Measurements from ENCODE around the gene AMBRA1.

The AMBRA1 gene

DNA sequence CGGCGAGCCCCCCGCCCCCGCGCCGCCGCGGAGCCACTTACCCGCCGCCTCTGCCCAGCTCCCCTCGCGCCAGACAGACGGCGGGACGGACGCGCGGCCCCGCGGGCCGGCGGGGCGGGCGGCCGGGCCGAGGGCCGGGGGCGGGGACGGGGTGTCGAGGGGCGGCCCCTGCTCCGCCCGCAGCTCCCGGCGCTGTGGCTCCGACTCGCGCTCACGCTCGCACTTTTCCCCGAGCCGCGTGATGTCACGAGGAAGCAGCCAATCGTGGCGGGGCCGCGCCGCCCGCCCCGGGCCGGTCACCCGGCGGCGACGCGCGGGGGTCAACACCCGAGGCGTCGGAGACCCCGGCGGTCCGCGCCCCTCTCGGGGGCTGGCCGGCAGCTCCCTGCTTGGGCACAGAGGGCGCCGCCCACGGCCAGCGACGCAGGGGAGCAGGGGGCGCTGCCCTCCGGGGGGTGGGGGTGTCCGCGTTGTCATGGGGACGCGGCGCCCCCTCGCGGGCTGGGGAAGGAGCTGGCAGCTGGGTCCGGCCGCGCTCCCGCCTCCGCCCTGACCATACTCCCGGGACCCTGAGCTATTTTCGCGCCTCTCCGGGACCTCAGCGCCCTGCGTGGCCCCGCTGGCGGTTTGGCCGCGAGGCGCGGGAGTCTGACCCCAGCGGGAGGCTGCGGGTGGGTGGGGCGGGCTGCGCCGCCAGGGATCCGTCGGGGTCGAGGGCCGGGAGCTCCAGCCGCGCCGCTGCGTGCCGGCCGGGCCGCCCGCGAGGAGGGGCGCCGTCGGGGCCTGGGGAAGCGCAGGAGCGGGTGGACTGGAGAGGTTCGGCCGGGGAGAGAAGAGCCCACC is 202.0 kb downstream of the AMBRA1 start, which contains the start of gene CHRM4:
CHRM4 (minus strand) TSS at position 199 of the 843 bp plus-strand sequence. CDS start 5,219 bp downstream, outside the sequence.
- TF ChIP-seq, protein P1, sequence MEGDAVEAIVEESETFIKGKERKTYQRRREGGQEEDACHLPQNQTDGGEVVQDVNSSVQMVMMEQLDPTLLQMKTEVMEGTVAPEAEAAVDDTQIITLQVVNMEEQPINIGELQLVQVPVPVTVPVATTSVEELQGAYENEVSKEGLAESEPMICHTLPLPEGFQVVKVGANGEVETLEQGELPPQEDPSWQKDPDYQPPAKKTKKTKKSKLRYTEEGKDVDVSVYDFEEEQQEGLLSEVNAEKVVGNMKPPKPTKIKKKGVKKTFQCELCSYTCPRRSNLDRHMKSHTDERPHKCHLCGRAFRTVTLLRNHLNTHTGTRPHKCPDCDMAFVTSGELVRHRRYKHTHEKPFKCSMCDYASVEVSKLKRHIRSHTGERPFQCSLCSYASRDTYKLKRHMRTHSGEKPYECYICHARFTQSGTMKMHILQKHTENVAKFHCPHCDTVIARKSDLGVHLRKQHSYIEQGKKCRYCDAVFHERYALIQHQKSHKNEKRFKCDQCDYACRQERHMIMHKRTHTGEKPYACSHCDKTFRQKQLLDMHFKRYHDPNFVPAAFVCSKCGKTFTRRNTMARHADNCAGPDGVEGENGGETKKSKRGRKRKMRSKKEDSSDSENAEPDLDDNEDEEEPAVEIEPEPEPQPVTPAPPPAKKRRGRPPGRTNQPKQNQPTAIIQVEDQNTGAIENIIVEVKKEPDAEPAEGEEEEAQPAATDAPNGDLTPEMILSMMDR (IDR thresholded peaks at IDR 0.05; ENCODE audit: low read depth, low read length): peak; percentile 3
- peak within 1 kb of the TSS; percentile 42 to 48 for H3K4me3 ChIP-seq (replicated peaks in 1 of 2; ENCODE audit: low read depth in 2 of 2, low read length in 2 of 2)
- peak in 1 of 2 donors; percentile 39 for DNase-seq (ENCODE audit: low read depth in 2 of 2)

DNA sequence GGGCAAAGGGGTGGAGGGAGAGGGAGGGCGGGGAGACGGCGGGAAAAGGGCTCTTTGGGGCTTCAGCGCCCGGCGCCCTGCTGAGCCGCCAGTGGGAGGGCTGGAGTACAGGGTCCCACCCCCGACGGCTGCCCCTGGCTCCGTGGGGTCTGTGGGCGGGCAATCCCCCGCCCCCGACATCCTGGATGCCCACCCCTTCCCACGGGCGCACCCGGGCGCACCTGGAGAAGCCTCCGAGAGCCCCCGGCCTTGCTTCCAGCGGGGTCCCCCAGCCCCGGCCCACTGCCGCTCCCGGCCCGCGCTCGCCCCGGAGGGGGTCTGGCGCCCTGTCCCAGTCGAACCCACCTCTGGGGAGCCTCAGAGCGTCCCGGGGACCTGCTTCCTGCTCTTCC is 202.6 kb downstream of the AMBRA1 start:
- TF ChIP-seq, protein P1 (IDR thresholded peaks at IDR 0.05; ENCODE audit: low read depth, low read length): no peak
- H3K4me3 ChIP-seq (replicated peaks in 1 of 2; ENCODE audit: low read depth in 2 of 2, low read length in 2 of 2): peak overlapping the region; percentile 23 to 48
- no peak for DNase-seq (ENCODE audit: low read depth in 2 of 2)

DNA sequence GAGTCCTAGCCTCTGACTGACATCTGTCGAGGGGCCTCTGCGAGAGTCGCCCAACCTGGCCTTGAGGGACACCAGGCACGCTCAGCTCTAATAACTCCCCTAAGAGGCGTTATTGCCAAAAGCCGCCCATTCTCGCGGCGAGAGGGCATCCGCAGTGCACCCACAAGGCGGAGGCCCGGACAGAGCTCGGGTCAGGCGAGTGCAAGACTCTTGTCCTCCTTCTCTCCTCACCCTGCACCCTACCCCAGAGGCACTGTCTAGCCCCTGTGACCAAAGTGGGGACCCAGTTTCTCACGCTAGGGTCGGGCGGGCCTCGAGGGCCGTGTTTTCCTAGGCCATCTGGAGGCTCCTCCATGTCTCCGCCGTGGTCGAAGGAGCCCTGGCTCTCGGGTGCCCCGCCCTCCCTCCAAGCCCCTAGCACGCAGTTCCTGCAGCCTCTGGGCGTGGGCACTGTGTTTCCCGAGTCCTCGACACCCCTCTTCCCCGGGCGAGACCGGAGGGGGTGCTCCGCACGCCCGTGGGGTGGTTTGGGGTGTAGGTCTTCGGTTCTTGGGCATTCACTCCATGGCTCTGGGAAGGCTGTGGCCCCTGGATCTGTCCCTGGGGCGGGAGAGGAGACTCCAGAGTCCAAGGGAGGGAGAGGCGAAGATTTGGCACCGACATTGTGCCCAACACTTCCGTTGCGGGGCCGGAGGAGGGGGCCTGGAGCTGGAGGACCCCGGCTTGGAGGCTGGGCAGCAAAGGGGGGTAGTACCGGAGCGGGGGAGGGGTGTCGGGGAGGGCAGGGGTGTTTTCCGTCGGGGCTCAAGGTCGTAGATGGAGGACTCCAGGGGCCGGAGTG is 203.3 kb downstream of the AMBRA1 start:
- TF ChIP-seq, protein P1 (IDR thresholded peaks at IDR 0.05; ENCODE audit: low read depth, low read length): no peak
- H3K4me3 ChIP-seq (replicated peaks in 1 of 2; ENCODE audit: low read depth in 2 of 2, low read length in 2 of 2): no peak overlapping the region
- DNase-seq (ENCODE audit: low read depth in 2 of 2): no peak

DNA sequence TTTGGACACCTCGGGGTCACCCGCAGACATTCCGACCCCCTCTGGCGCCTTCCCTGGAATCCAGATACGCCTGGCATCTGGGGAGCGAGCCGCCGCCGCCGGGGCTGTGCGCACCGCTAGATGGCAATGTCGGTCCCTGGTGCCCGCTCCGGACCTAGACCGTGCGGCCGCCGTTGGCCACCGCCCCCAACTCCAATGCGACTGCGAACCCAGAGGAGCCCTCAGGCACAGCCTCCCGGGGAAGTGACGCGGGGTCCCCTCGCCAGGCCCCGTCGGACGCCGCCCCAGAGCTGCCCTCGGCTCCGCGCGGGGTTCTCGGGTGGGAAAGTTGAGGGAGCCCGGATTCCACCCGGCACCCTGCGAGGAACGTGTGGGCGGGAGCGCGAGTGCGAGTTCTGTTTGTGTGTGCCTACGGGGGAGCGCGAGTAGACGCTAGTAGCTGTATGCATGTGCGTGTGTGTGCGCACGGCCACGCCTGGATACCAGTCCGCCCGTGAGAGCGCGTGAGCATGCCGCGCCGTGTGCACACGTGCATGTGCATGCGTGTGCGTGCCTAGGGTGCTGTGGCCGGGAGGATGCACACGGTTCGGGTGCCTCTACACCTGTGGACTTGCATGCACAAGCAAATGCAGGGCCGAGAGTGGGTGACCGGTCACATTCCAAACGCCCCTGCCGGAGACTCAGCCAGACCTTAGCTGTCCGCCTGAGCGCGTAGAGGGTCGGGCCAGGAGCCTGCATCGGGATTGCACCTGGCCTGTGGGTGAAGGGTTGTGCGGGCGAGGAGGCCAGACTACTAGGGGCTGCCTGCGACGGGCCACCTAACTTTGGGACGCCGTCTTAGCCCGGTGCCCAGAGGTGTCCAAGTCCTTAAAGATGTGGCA is 204.1 kb downstream of the AMBRA1 start:
- TF ChIP-seq, protein P1 (IDR thresholded peaks at IDR 0.05; ENCODE audit: low read depth, low read length): peak; percentile 79
- DNase-seq (ENCODE audit: low read depth in 2 of 2): peak; percentile 68 to 69
- H3K4me3 ChIP-seq (replicated peaks in 1 of 2; ENCODE audit: low read depth in 2 of 2, low read length in 2 of 2): peak overlapping the region; percentile 54 to 58

DNA sequence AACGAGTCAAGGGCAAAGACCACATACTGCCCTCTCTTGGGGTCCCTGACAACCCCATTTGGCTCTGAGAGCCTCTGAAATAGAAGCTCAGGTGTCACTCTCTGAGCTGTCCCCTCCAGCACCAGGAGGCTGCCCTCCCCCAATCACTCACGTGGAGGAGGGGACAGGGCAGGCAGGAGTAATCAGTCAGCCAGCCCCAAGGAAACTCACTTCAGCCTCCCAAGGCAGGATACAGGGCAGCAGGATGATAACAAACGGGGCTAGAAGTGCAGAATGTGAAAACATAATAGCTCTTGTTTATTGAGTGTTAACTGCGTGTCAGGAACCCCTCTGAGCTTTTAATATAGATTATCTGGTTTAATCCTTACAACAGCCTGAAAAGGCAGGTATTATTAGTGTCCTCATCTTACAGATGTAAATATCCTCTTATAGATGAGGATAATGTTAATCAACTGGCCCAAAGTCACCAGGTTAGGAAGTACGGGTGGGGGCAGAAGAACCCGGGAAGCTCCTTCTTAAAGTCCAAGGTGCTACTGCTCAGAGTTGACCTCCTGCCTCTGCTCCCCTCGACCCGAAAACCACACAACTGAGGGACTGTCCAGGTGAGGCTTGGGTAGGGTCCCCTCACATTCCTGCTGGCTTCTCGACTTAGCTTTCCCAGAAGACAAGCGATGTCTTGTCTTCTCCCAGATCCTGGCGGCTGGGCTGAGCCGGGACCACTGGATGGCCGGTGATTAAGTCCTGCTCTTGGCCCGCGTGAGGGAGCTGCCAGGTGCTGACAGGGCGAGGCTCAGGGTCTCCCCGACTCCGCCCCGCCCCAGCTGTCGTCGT is 205.0 kb downstream of the AMBRA1 start:
- H3K4me3 ChIP-seq (replicated peaks in 1 of 2; ENCODE audit: low read depth in 2 of 2, low read length in 2 of 2): no peak overlapping the region
- no peak for DNase-seq (ENCODE audit: low read depth in 2 of 2)
- TF ChIP-seq, protein P1 (IDR thresholded peaks at IDR 0.05; ENCODE audit: low read depth, low read length): no peak
